GM13977 (cell line): ENCODE measurements around the gene COX19.

ENCODE experiments used
- DNase-seq: peaks from one replicate; pipeline ENCODE4 v3.0.0; 2012; ENCODE audit warnings: low spot score
- CTCF ChIP-seq: IDR thresholded peaks from 2 replicates; pipeline ENCODE4 v1.5.1; 2012; ENCODE audit warnings: mild to moderate bottlenecking, control low read depth; ENCODE audit not compliant: insufficient read depth; ENCODE audit errors: extremely low read depth, missing control alignments
- in situ Hi-C: fragments of 300-500 bp; cut with MboI; formaldehyde crosslinking; loops from one replicate; pipeline ENCODE4 v1.12.0; 2022; ENCODE audit warnings: low sequenced_read_pairs, low pct_unique_long_range_greater_than_20kb, mixed read lengths, inconsistent platforms; ENCODE audit not compliant: unreplicated experiment

Gene COX19

DNA sequence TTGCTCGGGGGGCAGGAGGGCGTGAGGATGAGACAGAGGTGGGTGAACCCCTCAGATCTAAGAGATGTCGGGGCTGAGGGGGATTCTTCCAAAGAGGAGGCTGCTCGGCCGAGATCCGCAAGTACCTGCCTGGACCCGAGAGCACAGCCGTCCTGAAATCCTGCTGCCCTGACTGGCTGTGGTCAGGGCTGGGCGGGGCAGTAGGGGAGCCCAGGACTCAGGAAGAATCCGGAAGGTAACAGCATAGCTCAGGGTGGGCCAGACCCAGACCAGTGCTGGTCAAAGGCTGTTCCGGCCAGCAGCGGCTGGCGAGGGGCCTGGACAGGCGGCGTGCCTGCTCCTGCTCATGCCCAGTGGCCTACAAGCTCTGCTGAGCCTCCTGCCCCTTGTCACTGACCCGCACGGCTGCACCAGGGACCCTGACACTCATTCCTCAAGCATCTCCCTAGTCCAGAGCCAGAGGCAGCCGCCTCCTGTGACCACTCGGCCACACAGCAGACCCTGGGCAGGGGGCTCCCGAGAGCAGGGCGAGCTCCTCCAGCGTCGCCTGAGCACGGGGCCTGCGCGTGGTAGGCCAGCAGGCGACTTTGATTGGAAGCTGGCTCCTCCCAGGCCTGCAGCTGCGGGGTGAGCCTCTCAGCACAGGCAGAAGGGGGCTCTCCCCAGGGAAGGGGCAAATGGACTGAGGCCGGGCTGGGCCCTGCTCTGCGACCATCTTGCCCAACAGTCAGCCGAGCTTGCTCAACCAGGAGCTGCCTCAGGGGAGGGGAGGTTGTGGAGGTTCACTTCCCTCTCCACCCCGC is 17.7 kb downstream of the COX19 start:
- in situ Hi-C loops = no loop called here
- TF ChIP-seq CTCF = no peak
- no peak for DNase-seq

DNA sequence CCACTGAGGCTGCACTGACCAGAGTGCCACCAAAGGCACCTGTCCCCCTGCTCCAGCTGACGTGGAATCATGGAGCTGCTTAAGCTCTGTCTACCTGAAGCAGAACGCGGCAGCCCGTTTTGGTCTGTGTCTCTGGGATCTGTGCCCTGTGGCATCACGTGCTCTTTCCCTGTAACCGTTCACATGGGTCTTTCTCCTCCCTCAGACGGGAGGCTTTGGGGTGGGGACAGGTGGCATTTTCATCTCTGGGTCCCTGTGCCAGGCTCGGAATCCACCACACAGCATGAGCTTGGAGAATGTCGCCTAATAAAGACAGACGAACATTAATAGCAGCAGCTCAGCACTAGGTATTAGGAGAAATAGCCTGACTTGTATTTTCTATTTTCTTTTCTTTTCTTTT is 19.3 kb downstream of the COX19 start:
- in situ Hi-C loops = no loop called here
- no peak for TF ChIP-seq CTCF
- DNase-seq = no peak

DNA sequence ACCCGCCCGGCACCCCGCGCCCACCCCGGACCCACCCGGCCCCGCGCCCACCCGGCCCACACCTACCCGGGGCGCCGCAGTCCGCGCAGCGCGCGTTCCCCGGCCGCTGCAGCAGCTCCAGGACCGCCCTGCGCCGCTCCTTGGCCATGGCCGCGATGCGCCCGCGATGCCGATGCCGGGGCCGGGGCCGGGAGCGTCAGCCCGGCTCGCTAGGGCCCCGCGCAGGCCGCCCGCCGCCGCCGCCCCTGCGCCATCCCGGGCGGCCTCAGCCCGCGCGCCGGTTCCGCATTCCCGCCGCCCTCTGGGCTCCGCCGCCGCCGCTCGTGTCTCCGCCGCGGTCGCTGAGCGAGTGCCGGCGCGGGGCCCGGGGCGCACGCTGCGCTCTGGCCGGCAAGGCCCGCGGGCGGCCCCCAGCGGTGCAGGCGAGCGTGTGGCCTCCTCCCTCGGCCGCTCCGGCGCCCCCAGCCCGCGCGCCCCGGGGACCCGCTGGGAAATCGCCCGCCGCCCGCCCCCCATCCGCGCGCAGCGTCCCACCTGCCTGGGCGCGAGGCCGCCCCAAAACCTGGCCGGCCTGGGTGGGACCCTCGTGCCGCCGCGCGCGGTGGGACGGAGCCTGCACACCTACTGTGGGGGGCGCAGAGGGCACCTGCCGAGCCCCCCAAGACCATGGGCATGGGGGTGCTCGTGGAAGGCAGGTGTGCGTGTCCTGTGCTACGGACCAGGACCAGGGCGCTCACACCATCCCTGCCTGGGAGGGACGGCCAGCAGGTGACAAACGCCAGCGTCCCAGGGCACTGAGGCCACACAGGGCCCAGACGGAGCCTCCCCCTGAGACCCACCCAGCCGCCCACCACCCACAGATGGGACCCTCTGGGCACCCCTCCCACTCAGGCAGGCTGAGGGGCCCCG is 20.8 kb downstream of the COX19 start, which contains the start of gene ADAP1:
ADAP1 (minus strand) TSS at position 351 of the 909 bp plus-strand sequence; CDS start at position 148, 203 bp downstream.
- peak; percentile 90 for DNase-seq
- TF ChIP-seq CTCF = peak; percentile 91
- in situ Hi-C loops = no loop called here

DNA sequence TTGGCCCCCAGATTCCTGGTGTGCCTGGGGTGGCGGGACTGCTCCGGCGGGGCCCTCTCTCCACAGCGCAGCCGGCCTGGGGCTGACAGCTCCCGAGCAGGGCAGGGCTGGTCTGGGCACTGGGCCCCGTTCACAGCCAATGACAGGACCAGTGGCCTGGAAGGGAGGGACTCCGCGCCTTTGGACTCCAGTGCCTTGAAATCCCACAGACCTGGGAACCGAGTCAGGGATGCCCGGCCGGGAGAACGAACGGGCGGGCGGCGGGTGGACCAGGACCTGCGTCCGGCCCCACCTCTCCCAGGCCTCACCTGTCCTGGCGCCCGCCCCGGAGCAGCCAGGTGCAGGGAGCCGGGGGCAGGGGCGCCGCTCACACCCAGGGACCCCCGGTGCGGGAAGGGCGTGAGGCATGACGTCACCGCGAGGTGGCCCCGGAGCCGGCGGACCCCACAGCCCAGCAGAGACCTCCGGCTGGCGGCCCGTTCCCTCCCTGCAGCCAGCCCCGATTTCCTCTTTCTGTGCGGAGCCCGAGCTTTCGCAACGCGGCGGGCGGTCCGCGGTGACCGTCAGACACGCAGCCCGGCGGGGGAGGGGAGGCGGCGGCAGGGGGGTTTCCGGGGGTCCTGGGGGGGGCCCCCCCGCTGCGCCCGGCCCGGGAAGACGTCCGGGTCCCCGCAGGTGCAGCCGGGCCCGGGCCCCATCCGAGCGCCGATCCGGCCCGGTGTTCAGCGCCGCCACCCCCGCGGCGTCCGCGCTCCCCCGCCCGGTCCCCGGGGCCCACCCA is 21.6 kb downstream of the COX19 start:
- in situ Hi-C loops = no loop called here
- DNase-seq = no peak
- TF ChIP-seq CTCF = no peak

GRCh38 chr7:952548-953441 is 22.6 kb downstream of the COX19 start:
- no peak for DNase-seq
- in situ Hi-C loops = no loop called here
- no peak for TF ChIP-seq CTCF
